PFSK-1 (cell line): ENCODE measurements around the gene PGBD5.

ENCODE experiments used
- POLR2AphosphoS5 ChIP-seq: IDR thresholded peaks from 2 replicates; pipeline ENCODE4 v1.6.1; 2012; ENCODE audit warnings: low read depth, mild to moderate bottlenecking, control low read depth, low read length, moderate library complexity
- TAF1 ChIP-seq: IDR thresholded peaks from 2 replicates; pipeline ENCODE4 v1.6.1; 2012; ENCODE audit warnings: low read length, control low read depth, borderline replicate concordance; ENCODE audit not compliant: insufficient read depth

DNA sequence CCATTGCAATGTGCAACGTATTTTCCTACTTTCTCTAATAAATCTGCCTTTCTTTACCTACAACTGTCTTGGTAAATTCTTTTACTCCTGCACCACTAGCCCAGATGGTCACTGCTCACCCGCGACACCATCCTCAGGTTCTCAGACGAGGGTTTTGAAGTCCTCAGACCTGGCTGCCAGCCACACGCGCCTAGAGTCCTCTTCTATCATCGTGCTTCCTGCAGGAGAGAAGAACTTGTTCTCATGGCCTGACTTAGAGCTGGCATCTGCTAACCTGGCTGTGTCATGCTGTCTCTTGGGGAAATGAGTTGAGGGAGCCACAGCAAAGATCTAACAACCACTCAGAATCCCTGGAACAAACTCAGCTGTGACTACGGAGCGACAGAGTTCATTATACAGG is 30.3 kb upstream of the PGBD5 start:
- TF ChIP-seq TAF1 (no peak), POLR2AphosphoS5 (no peak)
